Ammon's horn (tissue), 1 donor: Measurements from ENCODE around the gene AFG1L.
"Not testable (repeated sequence)": the region's sequence is repeated elsewhere in the genome, so short reads cannot be mapped to it uniquely, and the experiment has no call there.

ENCODE experiments used
- DNase-seq: peaks from one replicate; pipeline ENCODE4 v3.0.0-alpha.2; 2016; ENCODE audit warnings: low spot score

AFG1L gene

DNA sequence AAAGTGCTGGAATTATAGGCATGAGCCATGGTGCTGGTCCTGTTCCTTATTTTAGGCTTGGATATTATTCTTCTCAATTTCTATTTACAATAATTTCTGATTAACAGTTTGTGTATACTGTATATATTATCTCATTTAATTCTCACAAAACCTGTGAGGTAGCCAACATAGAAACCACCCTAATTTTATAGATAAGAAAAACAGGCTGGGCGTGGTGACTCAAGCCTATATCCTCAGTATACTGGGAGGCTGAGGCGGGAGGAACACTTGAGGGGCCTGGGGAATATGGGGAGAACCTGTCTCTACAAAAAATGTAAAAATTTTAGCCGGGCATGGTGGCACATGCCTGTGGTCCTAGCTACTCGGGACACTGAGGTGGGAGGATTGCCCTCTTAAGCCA lies 3.8 kb upstream of the AFG1L start:
- DNase-seq, result no peak

DNA sequence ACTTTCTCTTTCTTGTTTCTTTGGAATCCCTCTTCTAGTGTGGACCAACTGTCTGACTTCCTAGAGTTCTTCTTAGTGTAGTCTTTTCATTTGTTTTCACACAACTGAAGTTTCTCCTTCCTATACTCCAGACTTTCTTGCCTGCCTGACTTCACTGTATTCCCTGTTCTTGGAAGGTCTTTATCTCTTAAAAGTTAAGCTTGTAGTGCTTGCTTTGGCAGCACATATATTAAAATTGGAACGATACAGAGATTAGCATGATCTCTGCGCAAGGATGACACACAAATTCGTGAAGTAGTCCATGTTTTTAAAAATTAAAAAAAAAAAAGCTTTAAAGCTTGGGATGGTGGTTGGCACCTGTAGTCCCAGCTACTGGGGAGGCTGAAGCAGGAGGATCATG lies 2.3 kb upstream of the AFG1L start:
- DNase-seq, result not testable (repeated sequence)

DNA sequence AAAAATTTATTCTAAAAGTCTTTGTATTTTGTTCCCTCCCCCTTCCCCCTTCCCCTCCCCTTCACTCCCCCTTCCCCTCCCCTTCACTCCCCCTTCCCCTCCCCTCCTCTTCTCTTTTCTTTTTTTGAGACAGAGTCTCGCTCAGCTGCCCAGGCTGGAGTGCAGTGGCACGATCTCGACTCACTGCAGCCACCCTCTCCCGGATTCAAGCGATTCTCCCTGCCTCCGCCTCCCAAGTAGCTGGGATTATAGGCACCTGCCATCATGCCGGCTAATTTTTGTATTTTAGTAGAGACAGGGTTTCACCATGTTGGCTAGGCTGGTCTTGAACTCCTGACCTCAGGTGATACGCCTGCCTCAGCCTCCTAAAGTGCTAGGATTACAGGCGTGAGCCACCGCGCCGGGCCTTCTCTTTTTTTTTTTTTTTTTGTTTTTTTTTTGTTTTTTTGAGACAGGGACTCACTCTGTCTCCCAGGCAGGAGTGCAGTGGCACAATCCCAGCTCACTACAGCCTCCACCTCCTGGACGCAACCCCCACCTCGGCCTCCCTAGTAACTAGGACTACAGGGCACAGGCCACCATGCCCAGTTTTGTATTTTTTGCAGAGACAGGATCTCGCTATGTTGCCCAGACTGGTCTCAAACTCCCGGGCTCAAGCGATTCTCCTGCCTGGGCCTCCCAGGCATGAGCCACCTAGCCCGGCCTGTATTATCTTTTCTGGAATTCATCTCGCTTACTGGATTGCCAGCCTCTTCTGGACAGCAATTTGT lies 1.1 kb upstream of the AFG1L start:
- no peak for DNase-seq

DNA sequence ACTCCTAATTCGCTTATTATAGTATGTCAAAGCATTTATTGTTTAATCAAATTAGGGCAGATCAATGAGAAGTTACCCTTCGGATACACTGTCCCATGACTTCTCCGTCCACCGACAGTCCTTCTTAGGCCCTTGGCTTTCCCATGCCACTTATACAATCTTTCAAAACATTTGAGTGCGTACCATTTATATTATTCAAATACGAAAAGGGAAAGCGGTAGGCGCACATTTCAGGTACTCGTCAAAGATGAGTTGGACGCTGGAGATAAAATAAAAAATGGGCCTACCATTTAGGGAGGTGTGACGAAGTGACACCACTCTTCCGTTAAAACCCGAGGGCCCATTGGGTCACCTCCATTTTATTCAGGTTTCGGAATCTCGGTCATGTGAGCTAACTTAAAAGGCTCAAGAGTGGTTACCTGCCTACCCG lies 542 bp upstream of the AFG1L start:
- no peak for DNase-seq

DNA sequence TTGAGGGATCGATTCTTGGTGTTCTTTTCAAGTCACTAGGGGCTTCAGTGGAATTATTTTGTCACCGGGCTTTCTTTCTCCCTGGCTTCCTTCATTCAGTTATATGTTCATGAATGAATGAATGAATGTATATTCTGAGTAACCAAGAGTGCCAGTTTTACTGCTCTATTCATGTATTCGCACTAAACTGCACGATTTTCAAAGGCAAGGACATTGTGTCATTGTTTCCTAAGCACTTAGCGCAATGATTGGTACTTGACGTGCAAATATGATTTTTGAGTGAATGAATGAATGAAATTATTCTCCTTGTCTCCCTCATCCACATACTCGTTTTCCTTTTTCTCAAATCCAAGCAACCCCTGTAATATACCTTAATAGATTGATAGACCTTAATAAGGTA lies 822 bp downstream of the AFG1L start:
- no peak for DNase-seq

DNA sequence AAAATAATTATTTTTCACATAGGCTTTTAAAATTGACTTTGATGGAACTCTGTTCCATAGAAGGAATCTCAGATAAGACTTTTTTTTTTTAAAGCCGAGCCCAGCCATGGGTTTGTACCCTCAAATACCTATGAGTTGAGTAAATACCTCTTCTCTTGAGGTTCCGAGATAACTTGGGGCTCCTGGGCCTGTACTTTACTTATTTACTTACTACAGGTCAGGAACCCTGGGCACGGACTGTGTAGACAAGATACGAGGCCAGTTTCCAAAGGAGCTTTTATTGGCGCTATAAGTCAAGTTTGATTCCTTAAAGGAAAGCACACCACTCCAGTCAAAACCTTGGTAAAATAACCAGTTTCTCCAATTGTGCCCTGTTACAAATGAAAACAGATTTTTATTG lies 7.5 kb downstream of the AFG1L start:
- no peak for DNase-seq

DNA sequence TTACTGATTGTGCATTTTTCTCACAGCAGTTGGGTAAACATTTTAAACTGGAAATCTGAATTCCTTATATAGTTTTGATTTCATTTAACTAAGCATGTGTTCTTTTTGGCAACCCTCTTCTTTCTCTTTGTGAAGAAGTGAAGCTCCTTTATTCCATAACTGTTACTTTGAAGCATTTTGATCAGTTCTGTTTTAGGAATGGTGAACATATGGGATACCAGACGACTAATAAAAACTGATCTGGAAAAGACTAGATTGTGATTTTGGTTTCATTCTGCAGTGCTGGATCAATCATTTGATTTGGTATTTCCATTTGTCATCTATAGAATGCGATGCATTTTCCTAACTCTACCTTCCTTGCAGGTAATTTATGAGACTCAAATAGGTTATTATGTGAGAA lies 9.8 kb downstream of the AFG1L start:
- no peak for DNase-seq

DNA sequence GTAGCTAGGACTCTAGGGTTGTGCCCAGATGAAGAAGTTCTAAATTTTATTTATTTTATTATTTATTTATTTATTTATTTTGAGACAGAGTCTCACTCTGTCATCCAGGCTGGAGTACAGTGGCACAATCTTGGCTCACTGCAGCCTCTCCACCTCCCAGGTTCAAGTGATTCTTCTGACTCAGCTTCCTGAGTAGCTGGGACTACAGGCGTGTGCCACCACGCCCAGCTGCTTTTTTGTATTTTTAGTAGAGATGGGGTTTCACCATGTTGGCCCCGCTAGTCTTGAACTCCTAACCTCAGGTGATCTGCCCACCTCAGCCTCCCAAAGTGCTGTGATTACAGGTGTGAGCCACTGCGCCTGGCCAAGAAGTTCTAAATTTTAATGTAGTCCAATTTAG lies 13.8 kb downstream of the AFG1L start:
- DNase-seq, result not testable (repeated sequence)

DNA sequence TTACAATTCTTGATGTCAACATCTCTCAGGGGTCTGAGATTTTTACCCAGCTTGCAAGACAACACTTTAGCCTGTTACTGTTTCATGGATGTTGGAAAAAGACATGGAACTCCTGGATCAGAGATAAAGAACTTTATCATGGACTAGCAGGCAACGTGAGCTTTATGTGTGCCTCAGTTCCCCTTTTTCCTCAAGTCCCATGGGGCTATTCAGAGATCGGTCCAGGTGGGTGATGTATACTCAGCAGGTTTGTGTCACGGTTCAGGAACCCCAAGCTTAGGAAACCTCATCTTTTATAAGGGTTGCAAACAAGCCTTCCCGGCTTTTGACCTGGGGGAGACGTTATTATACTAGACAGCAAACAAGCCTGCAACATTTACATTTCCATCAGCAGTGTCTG lies 15.0 kb downstream of the AFG1L start:
- DNase-seq, result no peak

DNA sequence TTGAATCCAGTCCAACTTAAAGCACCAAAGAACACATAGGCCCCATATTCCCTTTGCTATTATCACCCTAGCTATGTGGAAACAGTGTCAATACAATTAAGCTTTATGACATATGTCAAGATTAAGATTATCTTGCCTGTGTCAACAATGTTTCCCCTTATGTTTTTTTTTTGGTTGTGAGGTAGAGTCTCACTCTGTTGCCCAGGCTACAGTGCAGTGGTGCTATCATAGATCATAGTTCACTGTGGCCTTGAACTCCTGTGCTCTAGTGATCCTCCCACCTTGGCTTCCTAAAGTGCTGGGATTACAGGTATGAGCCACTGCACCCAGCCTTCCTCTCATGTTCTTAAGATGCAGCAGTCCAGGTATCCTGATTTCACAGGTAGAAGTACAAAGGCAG lies 17.8 kb downstream of the AFG1L start:
- DNase-seq, result no peak

DNA sequence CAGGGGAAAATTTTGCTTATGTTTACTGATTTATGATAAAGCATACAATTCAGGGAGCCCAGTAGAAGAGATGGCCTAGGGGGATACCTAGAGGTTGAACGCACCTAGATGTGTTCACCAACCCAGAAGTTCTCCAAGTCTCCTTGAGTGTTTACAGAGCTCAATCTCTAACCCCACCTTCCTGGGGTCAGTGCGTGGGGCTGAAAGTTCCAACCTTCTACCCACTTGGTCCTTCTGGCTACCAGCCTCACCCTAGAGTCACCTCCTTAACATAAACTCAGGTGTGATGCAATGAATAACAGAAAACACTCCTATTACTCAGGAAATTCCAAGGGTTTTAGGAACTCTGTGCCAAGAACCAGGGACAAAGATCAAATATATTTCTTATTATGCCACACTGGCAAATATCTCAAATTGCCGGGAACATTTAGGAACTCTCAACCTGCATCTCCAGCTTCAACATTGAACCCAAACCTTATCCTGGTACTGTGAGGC lies 26.4 kb downstream of the AFG1L start:
- no peak for DNase-seq

DNA sequence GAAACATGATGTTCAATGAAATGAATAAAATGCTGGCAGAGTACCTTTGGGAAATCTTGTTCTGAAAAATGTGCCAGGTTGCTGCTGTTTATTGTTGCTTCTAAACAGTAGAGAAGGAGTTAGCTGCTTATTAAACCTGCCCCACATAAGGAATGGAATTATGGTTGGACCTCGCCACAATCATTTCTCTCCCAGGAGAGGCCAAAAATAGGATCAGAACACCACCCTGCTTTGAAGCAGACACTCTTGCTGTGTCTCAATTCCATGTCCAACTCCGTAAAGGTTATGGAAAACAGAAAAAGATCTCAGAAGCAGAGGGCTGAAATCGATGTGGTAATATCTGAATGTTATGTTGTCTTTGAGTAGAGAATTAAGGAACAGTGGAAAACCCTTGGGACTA lies 27.9 kb downstream of the AFG1L start:
- DNase-seq, result no peak

DNA sequence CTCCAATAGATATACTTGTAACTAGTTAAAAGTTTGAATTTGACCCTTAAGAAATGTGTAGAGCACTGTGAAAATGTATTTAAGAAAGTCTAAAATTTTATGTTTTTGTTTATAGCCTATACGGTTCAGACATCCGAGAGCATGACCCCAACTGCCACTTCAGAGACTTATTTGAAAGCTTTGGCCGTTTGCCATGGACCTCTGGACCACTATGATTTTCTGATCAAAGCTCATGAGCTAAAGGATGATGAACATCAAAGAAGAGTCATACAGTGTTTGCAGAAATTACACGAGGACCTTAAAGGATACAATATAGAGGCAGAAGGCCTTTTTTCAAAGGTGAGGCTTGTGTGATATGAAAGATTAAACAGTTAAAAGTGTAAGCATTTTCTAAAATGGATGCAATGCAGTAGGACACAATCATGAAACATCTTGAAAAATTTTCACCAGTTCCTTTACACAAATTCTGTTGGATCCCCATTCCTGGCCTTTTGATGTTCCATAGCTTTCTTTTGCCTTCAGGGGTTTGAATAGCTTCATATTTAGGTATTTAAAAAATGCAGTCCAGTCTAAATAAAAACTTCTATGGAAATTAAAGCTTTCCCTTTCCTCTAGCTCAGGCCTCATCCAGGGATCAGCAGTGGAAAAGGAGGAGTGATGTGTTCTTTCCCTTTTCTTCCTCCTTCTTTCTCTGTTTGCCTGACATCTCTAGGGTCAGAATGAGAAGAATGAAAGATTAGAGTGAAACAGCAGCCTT lies 29.0 kb downstream of the AFG1L start:
- DNase-seq, result no peak

DNA sequence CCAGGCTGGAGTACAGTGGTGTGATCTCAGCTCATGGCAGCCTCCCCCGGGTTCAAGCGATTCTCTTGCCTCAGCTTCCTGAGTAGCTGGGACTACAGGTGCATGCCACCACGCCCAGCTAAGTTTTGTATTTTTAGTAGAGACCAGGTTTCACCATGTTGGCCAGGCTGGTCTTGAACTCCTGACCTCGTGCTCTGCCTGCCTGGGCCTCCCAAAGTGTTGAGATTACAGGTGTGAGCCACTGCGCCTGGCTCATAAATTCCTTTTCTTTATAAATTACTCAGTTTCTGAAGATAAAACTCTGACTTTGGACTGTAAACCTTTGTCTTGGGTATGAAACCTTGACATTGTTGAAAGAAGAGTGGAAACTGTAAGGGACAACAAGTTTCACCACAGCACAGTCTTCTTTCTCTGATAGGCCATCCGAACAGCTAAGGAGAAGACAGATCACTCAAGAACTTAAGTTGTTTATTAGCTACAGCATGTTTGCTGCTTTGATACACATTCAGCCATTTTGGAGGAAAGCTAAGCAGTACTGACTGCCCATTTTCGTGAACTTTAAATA lies 35.4 kb downstream of the AFG1L start:
- DNase-seq, result not testable (repeated sequence)

DNA sequence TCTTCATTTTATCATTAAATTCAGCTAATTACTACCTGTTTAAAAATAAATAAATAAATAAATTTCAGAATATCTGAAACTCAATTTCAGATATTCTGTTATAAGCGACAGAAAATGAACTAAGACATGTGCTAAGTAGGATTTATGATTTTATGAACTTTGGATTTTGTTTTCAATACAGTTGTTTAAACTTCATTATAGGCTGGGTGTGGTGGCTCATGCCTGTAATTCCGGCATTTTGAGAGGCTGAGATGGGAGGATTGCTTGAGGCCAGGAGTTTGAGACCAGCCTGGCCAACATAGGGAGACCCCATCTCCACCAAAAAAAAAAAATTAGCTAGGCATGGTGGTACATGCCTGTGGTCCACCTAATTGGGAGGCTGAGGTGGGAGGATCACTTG lies 36.0 kb downstream of the AFG1L start:
- no peak for DNase-seq

DNA sequence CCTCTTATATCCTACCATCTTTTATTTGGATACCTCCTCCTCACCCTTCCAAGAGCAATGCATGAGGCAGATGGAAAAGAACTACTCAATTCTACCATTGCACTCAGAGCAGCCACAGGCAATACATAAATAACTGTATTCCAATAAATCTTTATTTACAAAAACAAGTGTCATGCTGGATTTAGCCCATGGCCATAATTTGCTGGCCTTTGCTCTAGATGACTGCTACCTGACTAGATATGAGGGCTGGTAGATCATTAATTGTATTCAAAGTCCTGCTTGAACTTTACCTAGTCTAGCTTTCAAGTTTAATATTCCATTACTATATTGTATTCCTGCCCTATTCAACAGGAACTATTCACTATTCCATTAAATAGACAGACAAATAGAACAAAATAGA lies 37.1 kb downstream of the AFG1L start:
- no peak for DNase-seq

DNA sequence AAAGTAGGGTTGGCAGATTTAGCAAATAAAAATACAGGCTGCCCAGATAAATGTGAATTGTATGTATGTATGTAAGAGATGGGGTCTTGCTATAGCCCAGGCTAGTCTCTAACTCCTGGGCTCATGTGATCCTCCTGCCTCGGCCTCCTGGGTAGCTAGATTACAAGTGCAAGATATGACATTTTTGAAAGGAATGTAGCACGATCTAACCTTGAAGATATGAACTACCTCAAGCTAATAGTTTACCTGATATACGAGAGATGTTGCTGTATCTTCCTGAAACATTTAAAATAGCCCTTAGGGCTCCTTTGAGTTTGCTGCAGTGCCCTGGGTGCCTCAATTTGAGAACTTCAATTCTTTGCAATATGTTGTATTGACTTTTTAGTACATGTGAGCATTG lies 42.1 kb downstream of the AFG1L start:
- no peak for DNase-seq

DNA sequence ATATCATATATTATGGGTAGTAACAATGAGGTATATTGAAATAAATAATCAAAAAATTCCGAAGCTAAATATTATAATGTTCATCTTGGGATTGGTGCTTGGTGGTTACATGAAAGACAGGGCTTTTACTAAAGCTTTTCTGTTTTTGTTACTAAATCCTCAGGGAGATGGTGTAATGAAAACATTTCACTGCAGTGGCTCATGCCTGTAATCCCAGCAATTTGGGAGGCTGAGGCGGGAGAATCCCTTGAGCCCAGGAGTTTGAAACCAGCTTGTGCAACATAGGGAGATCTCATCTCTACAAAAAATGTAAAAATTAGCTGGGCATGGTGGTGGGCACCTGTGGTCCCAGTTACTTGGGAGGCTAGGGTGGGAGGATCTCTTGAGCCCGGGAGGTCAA lies 42.9 kb downstream of the AFG1L start:
- DNase-seq, result no peak

DNA sequence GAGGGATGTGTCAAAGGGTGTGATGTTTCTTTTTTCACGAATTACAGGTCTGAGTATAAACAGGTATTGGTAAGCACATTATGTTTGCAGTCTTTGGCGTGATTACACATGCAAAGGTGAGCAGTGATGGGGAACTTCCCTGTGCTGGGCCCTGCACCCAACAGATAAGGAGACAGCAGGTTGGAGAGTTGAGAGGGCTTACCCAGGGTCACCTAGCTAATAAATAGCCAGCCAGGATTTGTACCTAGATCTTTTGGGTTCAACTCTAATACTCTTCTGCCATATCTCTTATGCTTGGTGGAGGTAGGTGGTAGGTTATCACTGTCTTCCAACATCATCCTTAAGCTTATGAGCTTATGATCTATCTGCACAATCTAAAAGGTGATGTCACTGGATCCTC lies 46.5 kb downstream of the AFG1L start:
- DNase-seq, result no peak

DNA sequence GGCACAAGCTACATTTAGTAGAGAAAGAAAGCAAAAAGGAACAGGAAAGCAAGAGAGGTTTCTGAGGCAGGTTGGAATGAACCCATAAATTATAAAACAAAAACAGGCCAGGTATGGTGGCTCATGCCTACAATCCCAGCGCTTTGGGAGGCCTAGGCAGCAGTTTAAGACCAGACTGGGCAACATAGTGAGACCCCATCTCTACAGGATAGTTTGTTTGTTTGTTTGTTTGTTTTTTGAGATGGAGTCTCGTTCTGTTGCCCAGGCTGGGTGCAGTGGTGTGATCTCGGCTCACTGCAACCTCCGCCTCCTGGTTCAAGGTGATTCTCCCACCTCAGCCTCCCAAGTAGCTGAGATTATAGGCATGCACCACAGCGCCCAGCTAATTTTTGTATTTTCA lies 49.0 kb downstream of the AFG1L start:
- no peak for DNase-seq

DNA sequence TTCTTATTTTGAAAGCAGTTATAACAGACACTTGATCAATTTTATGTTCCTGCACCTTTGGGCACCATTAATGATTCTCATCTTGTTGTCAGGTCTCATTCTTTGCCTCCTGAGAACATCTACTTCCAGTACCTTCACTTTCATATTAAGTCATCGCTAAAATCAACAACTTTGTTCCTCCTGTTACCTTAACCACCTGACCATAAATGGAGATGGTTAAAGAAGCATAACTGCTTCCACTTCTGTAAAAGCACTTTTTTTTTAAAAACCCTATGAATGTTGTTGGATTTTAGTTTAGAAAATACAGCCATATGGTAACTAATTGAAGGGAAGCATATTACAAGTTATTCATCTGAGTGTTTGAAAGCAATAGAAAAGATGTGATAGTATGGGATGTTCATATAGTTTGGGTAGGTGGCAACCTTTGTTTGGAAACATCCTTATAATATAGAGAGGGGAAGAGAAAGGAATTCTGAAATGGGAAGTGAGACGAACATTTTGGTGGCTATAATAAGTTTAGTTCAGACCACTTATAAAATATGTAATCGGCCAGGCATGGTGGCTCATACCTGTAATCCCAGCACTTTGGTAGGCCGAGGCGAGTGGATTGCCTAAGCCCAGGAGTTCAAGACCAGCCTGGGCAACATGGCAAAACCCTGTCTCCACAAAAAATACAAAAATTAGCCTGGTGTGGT lies 53.9 kb downstream of the AFG1L start:
- DNase-seq, result no peak

DNA sequence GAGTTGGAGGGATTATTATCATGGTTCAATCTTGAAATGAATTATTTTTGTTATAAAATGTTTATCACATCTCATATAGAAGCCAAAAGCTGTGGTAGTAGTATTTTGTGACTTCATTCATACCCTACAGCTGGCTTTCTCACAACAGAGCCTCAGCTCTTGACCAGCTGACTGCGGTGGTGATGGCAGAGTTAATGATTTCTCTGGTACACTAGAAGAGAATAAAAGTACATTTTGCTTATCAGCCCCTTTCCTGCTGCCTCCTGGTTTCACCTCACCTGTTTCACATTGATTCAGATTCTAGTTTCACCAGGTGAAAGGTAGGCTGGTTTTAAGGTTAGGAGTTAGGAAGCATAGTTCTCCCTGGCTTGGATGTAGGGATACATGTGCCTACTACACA lies 55.7 kb downstream of the AFG1L start:
- DNase-seq, result no peak

DNA sequence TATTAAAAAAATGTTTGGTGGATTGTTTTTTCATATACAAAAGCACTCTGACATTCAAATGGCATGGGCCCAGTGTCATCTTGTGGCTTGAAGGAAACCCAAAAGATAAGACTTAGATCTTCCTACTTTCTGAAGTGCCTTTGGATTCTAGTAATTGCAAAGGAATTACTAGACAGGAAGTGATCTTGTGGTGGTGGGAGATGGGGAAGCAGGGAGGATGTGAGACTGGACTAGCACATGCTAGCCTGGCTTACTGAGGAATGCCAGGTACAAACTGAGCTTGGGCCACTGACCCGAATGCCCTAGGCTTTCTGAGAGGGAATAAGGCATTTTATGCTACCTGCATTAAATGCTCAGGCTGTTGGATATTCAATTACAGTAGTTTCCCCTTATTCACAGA lies 59.0 kb downstream of the AFG1L start:
- DNase-seq, result no peak
